Lung (tissue), 12 donors: ENCODE data around the gene FBXO22. TPM values are rescaled to one million over a fixed set of nuclear protein-coding genes. Genes with fewer than 3 reads are reported as not detected.
A peak's percentile ranks its signal among the peaks of the same experiment; 100 is the strongest.
"Not testable (repeated sequence)": the region's sequence is repeated elsewhere in the genome, so short reads cannot be mapped to it uniquely, and the experiment has no call there.

Experiments
- ATAC-seq: fragments of 200-7000 bp; cut with Tn5 transposase; one replicate; pipeline ENCODE4 v1.9.1; 2020; ENCODE audit warnings: moderate number of reproducible peaks; ENCODE audit not compliant: insufficient read depth, low FRiP score
- DNase-seq, 3 donors: peaks; one replicate each; pipeline ENCODE4 v3.0.0-alpha.2; 2013 to 2017
- H3K27ac ChIP-seq, 2 donors: one replicate each; pipeline ENCODE4 v1.5.1; 2013; ENCODE audit warnings: mild to moderate bottlenecking in 2 of 2, moderate library complexity in 2 of 2, control low read depth in 1 of 2, inconsistent platforms in 1 of 2, low read depth in 1 of 2, low read length in 1 of 2
- H3K27me3 ChIP-seq, 3 donors: one replicate each; pipeline ENCODE4 v1.5.1; 2013; ENCODE audit warnings: low read length in 2 of 3; ENCODE audit not compliant: control insufficient read depth in 3 of 3, insufficient read depth in 3 of 3
- H3K36me3 ChIP-seq, 4 donors: one replicate each; pipeline ENCODE4 v1.5.1; 2013; ENCODE audit warnings: low read length in 4 of 4, mild to moderate bottlenecking in 1 of 4, moderate library complexity in 1 of 4; ENCODE audit not compliant: control insufficient read depth in 4 of 4, insufficient read depth in 4 of 4
- H3K4me1 ChIP-seq, 5 donors: one replicate each; pipeline ENCODE4 v1.5.1; 2013; ENCODE audit warnings: low read length in 5 of 5, mild to moderate bottlenecking in 2 of 5, moderate library complexity in 1 of 5; ENCODE audit not compliant: control insufficient read depth in 5 of 5, insufficient read depth in 5 of 5
- H3K4me3 ChIP-seq: one replicate; pipeline ENCODE4 v1.5.1; 2013; ENCODE audit warnings: mild to moderate bottlenecking, control low read depth, moderate library complexity
- H3K9ac ChIP-seq, 2 donors: one replicate each; pipeline ENCODE4 v1.5.1; 2013; ENCODE audit warnings: low read length in 2 of 2, control low read depth in 1 of 2; ENCODE audit not compliant: insufficient read depth in 1 of 2
- H3K9me3 ChIP-seq, 4 donors: one replicate each; pipeline ENCODE4 v1.5.1; 2013; ENCODE audit warnings: low read length in 3 of 4, mild to moderate bottlenecking in 1 of 4, moderate library complexity in 1 of 4; ENCODE audit not compliant: control insufficient read depth in 4 of 4, insufficient read depth in 3 of 4
- CTCF ChIP-seq: IDR thresholded peaks from 2 replicates; pipeline ENCODE4 v1.5.1; 2012; ENCODE audit warnings: mild to moderate bottlenecking; ENCODE audit errors: control extremely low read depth, extremely low read depth
- WGBS, 2 donors: extraction: QIAGEN DNeasy Blood & Tissue Kit; methylation state at CpG; one replicate each; pipeline ENCODE4 v1.1.7; 2013; 5-methylcytosine and 5-hydroxymethylcytosine counted together
- polyA plus RNA-seq, 2 donors: library from polyadenylated mRNA; stranded (reverse); fragments of 200-250 nt; gene quantifications; one replicate each; pipeline ENCODE4 v1.2.1, GENCODE V29; 2013
- total RNA-seq, 2 donors: library from RNA; depleted of rRNA in 1 of 2; stranded (reverse); fragments of >200 nt in 1 of 2; gene quantifications; one replicate each; pipeline ENCODE4 v1.2.1, GENCODE V29; 2014 to 2021
- donor health status: control.
- donor health status: control.
- donor health status: Bipolar disorder and iron deficiency.
- donor health status: healthy.
- donor health status: DM: yes; HTN: yes; CAD: no.

Gene FBXO22
- total and polyA plus RNA-seq, 4 donors: 8.6 to 29.6 (median 20.8) TPM

- Histone ChIP-seq H3K9me3 (peaks cover 0 to 3% (median 0%) of the 10 kb centered on the region in 4 donors), H3K9ac (no peak overlapping the region), H3K4me3 (no peak overlapping the region), H3K27me3 (no peaks in the 10 kb centered on the region), H3K36me3 (no peaks in the 10 kb centered on the region), H3K4me1 (no peaks in the 10 kb centered on the region), H3K27ac (no peak overlapping the region)
- peak in 1 of 3 donors; percentile 5 for DNase-seq
- TF ChIP-seq CTCF: no peak
- WGBS, 2 donors: 83 to 84% methylated on average over 1 of the region's 1 CpG
- no peak for ATAC-seq
Observed at GRCh38 chr15:75961331-75961730, 57.7 kb downstream of the FBXO22 start.

- Histone ChIP-seq H3K9me3 (peaks cover 0 to 3% (median 0%) of the 10 kb centered on the region in 4 donors), H3K4me1 (no peaks in the 10 kb centered on the region), H3K36me3 (no peaks in the 10 kb centered on the region), H3K9ac (no peak overlapping the region), H3K4me3 (no peak overlapping the region), H3K27me3 (no peaks in the 10 kb centered on the region), H3K27ac (no peak overlapping the region)
- no peak for TF ChIP-seq CTCF
- ATAC-seq: no peak
- 21 to 52% methylated on average over 2 of the region's 2 CpGs for WGBS, 2 donors
- no peak for DNase-seq
Observed at GRCh38 chr15:75966073-75966472, 62.4 kb downstream of the FBXO22 start.

- H3K9ac ChIP-seq, ATAC-seq, H3K36me3 ChIP-seq, H3K4me1 ChIP-seq, H3K4me3 ChIP-seq, DNase-seq, H3K27ac ChIP-seq, H3K9me3 ChIP-seq, H3K27me3 ChIP-seq: not testable (repeated sequence)
- 88 to 91% methylated on average over 3 of the region's 3 CpGs for WGBS, 2 donors
Observed at GRCh38 chr15:75976766-75977165, 73.1 kb downstream of the FBXO22 start.

- no peak for TF ChIP-seq CTCF
Observed at GRCh38 chr15:75981149-75981815, 77.6 kb downstream of the FBXO22 start.

More at GRCh38 chr15:75981149-75981815, 77.6 kb downstream of the FBXO22 start:
- Histone ChIP-seq H3K27me3 (no peaks in the 10 kb centered on the region), H3K4me3 (no peak overlapping the region), H3K36me3 (no peaks in the 10 kb centered on the region), H3K4me1 (no peaks in the 10 kb centered on the region), H3K9me3 (no peaks in the 10 kb centered on the region), H3K9ac (no peak overlapping the region), H3K27ac (no peak overlapping the region)
- DNase-seq (no peak), ATAC-seq (no peak)
- WGBS, 2 donors: 73 to 81% methylated on average over 2 of the region's 2 CpGs
